Measurements from ENCODE around the gene EPC2.
"Not testable (repeated sequence)": the region's sequence is repeated elsewhere in the genome, so short reads cannot be mapped to it uniquely, and the experiment has no call there.

EPC2 gene

DNA sequence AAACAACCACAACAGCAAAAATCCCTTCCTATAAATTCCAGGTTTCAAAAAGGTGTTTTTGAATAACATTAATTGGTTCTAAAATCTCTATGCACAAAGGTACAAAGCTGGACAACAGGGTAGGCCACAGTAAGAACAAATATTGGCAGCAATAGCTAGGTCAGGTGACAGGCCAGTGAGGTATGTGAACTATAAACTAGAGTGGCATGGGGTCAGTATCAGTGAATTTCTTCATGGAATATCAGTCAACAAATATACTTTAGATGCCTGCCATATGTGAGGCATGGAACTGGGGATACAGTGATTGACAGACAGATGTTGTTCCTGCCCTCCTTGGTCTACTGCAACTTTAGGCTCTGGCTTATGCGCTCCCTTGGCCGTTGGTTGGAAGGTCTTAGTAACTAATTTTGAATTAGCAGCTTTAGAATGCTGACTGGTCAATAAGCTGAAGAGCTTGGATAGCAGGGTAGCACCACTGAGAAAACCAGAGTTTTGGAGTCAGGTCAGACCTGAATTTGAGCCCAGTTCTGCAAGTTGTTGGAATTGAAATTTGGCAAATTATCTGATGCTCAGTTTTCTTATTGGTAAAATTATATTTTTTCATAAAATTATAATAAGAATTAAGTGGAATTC, 2.3 kb upstream of the EPC2 start:
- DNase-seq: no peak

- no peak for DNase-seq
Measured at GRCh38 chr2:148642891-148643416, 1.6 kb upstream of the EPC2 start.

DNA sequence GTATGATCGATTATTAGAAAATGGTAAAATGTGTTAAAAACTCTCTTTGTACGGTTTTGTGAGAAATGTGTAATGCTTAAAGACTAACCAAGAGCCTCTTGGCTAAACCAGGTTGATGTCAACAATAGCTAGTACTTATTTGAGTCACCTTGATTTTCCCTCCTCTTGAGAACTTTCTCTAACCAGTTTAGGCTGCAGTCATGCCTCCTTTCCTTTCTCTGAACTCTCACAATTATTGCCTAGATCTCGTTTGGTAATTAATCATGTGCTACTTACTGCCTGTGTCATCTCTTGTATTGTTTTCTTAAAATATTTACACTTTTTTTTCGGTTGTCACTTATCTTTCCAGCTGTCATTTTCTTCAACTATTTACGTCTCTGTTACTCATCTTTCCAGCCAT, 1.1 kb upstream of the EPC2 start:
- DNase-seq: no peak

GRCh38 chr2:148644883-148645538, 460 bp downstream of the EPC2 start:
- DNase-seq: peak; percentile 90 to 98 (median 94)

- DNase-seq: peak; percentile 63 to 91 (median 82)
Measured at GRCh38 chr2:148645539-148646230, 1.1 kb downstream of the EPC2 start.

DNA sequence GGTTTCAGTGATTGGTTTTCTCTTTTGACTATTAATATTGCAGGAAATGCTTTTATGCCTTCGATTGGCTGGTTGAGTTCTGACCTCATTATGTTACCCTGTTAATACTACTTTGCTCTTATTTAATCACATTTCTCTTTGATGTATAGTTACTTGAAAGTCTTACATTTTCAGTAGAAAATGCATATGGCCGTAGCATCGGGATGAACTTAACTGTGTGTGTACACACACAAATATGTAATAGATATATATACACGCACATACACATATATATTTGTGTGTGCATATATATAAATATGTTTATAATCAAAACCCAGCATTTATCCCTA, 1.6 kb downstream of the EPC2 start:
- DNase-seq: no peak

GRCh38 chr2:148647711-148648110, 3.2 kb downstream of the EPC2 start:
- DNase-seq: not testable (repeated sequence)

DNA sequence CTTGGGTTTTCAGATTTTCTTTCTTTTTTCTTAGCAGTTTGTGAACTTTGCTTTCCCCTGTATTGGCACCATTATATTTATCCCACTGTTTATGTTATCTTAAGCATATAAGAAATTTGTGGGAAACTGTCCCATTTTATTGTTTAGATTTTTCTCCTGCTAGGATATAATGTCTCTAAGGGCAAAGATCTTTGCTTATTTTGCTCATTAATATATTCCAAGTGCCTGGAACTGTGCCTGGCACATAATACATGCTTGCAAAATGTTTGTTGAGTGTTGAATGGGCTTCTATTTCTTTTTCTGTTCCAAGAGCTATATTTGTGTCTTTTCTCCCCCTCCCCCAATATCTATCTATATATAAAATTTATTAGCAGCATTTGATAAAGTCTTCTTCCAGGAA, 5.4 kb downstream of the EPC2 start:
- DNase-seq: no peak

DNA sequence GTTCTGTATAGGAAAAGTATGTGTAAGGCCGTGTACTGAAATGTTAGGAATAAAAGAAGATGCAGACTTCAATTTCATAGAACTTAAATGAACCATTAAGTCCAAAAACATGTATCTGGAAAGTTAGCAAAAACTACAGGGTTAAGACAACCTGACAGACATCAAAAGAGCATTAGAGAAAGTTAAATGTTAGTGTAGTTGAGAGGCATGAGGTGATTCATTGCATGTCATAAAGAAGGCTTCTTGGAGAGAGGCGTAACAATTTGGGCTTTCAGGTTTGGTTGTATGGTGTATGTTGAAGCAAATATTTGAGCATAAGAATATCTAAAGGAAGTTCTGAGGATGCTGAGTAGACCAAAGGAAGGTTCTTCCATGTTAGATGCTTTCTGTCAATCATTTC, 6.3 kb downstream of the EPC2 start:
- DNase-seq: no peak

- no peak for DNase-seq
Measured at GRCh38 chr2:148651972-148652371, 7.4 kb downstream of the EPC2 start.

DNA sequence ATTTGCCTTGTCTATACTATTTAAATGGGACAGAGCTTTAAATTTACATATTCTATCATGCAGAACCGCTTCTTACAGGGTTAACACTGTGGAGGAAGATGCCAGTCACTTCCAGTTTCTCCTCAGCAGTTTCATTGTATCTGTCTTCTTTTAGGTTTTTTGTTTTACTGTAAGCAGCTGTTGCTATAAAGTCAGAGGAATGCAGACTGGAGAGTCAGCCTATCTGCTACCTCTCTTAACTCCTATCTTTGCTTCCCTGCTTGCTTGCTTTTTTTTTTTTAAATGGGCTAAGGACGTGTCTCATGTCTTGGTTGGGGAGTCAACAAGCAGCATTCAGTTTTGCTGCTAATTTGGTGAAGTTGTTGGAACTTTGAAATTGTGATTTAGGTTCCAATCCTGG, 8.9 kb downstream of the EPC2 start:
- no peak for DNase-seq

DNA sequence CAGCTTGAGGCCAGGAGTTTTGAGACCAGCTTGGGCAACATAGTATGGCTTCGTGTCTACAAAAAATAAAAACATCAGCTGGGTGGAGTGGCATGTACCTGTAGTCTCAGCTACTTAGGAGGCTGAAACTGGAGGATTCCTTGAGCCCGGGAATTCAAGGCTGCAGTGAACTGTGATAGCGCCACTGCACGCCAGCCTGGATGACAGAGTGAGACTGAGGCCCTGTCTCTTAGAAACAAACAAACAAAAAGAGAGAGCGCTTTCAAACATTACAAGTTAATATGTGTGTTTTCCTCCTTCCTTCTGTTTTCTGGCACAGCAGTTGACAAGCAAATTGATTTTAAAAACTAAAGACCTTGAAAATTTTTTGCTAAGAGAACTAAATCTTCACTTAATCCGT, 9.9 kb downstream of the EPC2 start:
- no peak for DNase-seq

- DNase-seq: no peak
Measured at GRCh38 chr2:148656516-148656915, 12.0 kb downstream of the EPC2 start.

DNA sequence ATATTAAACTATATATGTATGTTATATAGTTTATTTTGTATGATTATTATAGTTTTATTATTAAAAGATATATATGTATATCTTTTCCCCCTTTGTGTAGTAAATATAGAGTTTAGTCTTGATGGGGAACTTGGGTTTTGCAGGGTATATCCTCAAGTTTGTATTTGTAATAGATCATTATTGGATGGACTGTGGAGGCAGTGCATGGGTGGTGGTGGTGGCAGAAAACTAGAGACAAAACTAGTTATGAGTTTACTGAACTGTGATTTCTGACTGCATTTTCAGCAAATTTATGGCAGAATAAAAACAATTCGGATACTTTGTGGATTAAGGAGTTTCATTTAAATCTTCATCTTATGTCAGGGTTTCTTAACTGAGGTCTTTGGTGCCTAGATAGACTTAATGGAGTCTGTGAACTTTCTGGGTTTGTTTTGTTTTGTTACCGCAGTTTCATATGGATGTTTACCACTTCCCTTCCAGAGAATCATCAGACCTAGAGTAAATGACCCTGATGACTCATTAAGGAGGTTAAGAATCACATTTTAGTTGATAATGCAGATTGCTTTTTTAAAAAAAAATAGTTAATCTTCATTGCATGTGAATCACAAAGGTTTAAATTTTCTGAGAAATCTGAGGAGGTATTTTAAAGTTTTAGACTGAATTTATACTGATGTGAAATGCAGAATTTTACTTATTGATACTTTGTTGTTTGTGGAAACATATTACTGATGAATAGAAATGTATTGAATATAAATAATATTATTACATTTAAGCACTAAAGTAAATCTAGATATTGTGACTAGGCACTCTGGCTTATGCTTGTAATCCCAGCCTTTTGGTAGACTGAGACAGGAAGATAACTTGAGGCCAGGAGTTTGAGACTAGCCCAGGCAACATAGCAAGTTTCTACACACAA, 14.5 kb downstream of the EPC2 start:
- peak in 3 of 6 experiments; percentile 11 to 18 (median 15) for DNase-seq

DNA sequence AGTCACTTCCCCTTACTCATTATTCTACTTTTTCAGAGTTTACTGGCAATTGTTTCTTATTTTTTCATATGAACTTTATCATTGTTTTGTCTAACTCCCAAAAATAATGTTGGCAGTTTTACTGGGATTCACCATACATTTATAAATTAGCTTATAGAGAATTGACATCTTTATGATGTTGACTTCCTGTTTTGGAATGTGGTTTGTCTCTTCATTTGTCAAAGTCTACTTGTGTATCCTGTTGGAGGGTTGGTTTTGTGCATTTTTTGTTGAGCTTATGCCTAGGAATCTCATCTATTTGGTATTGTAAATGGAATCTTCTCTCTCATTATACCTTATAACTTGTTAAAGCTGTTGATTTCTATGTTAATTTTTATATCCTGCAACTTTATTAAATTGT, 16.4 kb downstream of the EPC2 start:
- no peak for DNase-seq

DNA sequence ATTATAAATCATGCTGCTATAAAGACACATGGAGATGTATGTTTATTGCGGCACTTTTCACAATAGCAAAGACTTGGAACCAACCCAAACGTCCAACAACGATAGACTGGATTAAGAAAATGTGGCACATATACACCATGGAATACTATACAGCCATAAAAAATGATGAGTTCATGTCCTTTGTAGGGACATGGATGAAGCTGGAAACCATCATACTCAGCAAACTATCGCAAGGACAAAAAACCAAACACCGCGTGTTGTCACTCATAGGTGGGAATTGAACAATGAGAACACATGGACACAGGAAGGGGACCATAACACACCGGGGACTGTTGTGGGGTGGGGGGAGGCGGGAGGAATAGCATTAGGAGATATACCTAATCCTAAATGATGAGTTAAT, 17.8 kb downstream of the EPC2 start:
- not testable (repeated sequence) for DNase-seq

GRCh38 chr2:148664229-148664628, 19.7 kb downstream of the EPC2 start:
- no peak for DNase-seq

DNA sequence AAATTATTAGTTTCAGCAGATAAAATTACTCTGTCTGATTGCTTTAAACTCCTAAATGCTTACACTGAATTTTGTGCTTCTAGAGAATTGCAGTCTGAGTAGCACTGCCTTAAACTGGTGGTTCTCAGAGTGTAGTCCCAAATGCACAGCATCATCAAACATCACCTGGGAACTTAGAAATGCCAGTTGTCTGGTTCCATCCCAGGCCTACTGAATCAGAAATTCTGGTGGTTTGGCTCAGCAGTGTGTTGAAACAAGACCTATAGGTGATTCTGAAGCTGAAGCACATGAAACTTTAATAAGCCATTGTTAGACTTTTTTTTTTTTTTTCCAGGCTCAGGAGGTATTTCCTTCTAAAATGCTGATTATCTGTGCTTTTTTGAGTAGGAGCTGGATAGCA, 22.0 kb downstream of the EPC2 start:
- no peak for DNase-seq

- DNase-seq: no peak
Measured at GRCh38 chr2:148667113-148667836, 22.7 kb downstream of the EPC2 start.

DNA sequence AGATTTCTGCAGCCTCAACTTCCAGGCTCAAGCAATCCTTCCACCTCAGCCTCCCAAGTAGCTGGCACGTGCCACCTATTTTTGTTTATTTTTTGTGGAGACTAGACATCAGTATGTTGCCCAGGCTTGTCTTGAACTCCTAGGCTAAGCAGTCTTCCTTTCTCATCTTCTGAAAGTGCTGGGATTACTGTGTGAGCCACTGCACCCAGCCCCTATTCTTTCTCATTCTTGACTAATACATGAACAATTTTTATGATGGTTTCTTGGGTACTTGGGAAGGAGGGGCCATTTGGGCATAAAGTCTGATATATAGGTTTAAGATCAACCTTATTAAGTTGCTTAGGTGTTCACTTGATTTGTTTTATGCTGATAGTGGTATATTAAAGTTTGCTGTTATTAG, 26.2 kb downstream of the EPC2 start:
- DNase-seq: no peak

GRCh38 chr2:148674063-148675020, 29.8 kb downstream of the EPC2 start:
- DNase-seq: peak in 4 of 6 experiments; percentile 11 to 37 (median 27)
